GM12892 (cell line): Measurements from ENCODE around the gene CD93.

Source experiments
- POLR2A ChIP-seq: IDR thresholded peaks from 2 replicates; pipeline ENCODE4 v1.6.1; 2011; ENCODE audit warnings: low read depth, low read length, control low read depth
- POLR2AphosphoS5 ChIP-seq: IDR thresholded peaks from 2 replicates; pipeline ENCODE4 v1.6.1; 2011; ENCODE audit warnings: low read depth, low read length, control low read depth

DNA sequence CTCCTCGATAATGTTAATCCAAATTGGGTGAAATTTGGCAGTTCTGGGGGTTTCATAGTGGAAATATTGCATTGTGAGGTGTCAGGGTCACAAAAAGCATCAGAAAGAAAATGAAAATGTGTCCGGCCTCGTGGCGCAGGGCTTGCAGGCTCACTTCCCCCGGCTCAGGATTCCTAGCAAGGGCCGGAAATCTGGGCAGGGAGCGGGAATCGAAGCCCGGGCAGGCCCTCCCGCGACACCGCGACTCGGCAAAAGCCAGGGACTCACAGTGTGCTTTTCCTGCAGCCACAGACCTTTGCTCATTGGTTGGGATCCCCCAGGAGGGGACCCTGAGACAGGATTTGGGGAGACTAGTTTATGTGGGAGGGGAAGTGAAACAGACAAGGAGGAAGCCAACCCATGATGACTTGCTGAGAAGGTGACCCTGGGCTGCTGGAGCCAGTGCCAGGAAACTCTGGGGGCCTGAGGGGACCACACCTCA, 847 bp upstream of the CD93 start:
- no peak for TF ChIP-seq POLR2AphosphoS5
- TF ChIP-seq POLR2A = no peak
